Measurements from ENCODE around the gene MYOT.

DNA sequence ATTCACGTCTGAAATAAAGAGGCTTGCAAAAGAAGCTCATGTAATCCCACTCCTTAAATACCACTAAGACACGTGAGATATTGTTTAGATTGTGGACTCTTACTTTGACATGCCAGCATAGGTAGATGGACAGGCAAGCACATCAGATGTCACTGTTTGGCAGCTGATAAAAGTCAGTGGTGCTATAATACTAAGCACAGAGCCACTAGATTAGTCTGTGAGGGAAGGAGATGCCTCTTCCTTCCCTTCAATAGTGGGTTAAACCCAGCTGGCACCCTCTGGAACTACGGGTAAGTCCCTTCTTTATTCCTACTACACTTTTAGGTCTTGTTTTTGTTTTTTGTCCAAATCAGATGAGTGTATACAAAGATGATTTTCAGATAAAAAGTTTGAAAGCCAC lies at the start of gene MYOT:
- no peak for TF ChIP-seq EZH2 (IDR thresholded peaks at IDR 0.05)
- TF ChIP-seq POLR2AphosphoS5 (IDR thresholded peaks at IDR 0.05; ENCODE audit: borderline replicate concordance, low read depth, low read length): no peak
